ENCODE results near the gene SMAGP.
"Not testable (repeated sequence)": the region's sequence is repeated elsewhere in the genome, so short reads cannot be mapped to it uniquely, and the experiment has no call there.

SMAGP gene

GRCh38 chr12:51265024-51265423 lies 5.2 kb downstream of the SMAGP start:
- DNase-seq (ENCODE audit: low read depth in 1 of 2, low spot score in 1 of 2) = no peak

- DNase-seq (ENCODE audit: low read depth in 1 of 2, low spot score in 1 of 2) = no peak
These were observed 5.9 kb downstream of the SMAGP start for GRCh38 chr12:51264297-51264696.

GRCh38 chr12:51263341-51263740 lies 6.9 kb downstream of the SMAGP start:
- DNase-seq (ENCODE audit: low read depth in 1 of 2, low spot score in 1 of 2) = no peak

- DNase-seq (ENCODE audit: low read depth in 1 of 2, low spot score in 1 of 2) = no peak
These were observed 7.4 kb downstream of the SMAGP start for GRCh38 chr12:51262758-51263177.

- DNase-seq (ENCODE audit: low read depth in 1 of 2, low spot score in 1 of 2) = not testable (repeated sequence)
These were observed 10.6 kb downstream of the SMAGP start for GRCh38 chr12:51259600-51259999.

GRCh38 chr12:51254536-51254935 lies 15.7 kb downstream of the SMAGP start:
- DNase-seq (ENCODE audit: low read depth in 1 of 2, low spot score in 1 of 2) = no peak

GRCh38 chr12:51253276-51253675 lies 16.9 kb downstream of the SMAGP start:
- no peak for DNase-seq (ENCODE audit: low read depth in 1 of 2, low spot score in 1 of 2)

- no peak for DNase-seq (ENCODE audit: low read depth in 1 of 2, low spot score in 1 of 2)
These were observed 22.6 kb downstream of the SMAGP start for GRCh38 chr12:51247523-51248206.

- DNase-seq (ENCODE audit: low read depth in 1 of 2, low spot score in 1 of 2) = no peak
These were observed 23.9 kb downstream of the SMAGP start for GRCh38 chr12:51246254-51246853.

GRCh38 chr12:51245476-51246253 lies 24.6 kb downstream of the SMAGP start:
- no peak for DNase-seq (ENCODE audit: low read depth in 1 of 2, low spot score in 1 of 2)

GRCh38 chr12:51244269-51244668 lies 25.9 kb downstream of the SMAGP start:
- no peak for DNase-seq (ENCODE audit: low read depth in 1 of 2, low spot score in 1 of 2)

GRCh38 chr12:51242876-51243275 lies 27.3 kb downstream of the SMAGP start:
- DNase-seq (ENCODE audit: low read depth in 1 of 2, low spot score in 1 of 2) = no peak

- no peak for DNase-seq (ENCODE audit: low read depth in 1 of 2, low spot score in 1 of 2)
These were observed 28.1 kb downstream of the SMAGP start for GRCh38 chr12:51242120-51242519.

- DNase-seq (ENCODE audit: low read depth in 1 of 2, low spot score in 1 of 2) = no peak
These were observed 29.2 kb downstream of the SMAGP start for GRCh38 chr12:51240971-51241370.

GRCh38 chr12:51238510-51239334 lies 31.5 kb downstream of the SMAGP start, which contains the start of gene DAZAP2:
Gene DAZAP2 (plus strand): TSS chr12:51238826. CDS start chr12:51238908, 82 bp downstream.
- DNase-seq (ENCODE audit: low read depth in 1 of 2, low spot score in 1 of 2) = peak; percentile 88 to 92

GRCh38 chr12:51238037-51238509 lies 32.1 kb downstream of the SMAGP start:
- no peak for DNase-seq (ENCODE audit: low read depth in 1 of 2, low spot score in 1 of 2)

- DNase-seq (ENCODE audit: low read depth in 1 of 2, low spot score in 1 of 2) = no peak
These were observed 35.7 kb downstream of the SMAGP start for GRCh38 chr12:51234530-51234929.

GRCh38 chr12:51232642-51233041 lies 37.6 kb downstream of the SMAGP start:
- no peak for DNase-seq (ENCODE audit: low read depth in 1 of 2, low spot score in 1 of 2)

- no peak for DNase-seq (ENCODE audit: low read depth in 1 of 2, low spot score in 1 of 2)
These were observed 41.0 kb downstream of the SMAGP start for GRCh38 chr12:51229116-51229809.

- DNase-seq (ENCODE audit: low read depth in 1 of 2, low spot score in 1 of 2) = no peak
These were observed 42.3 kb downstream of the SMAGP start for GRCh38 chr12:51227962-51228361.

All from activated T-helper 1 cell treated with anti-CD3 and anti-CD28 coated beads, Interleukin-2, amount 50 U/mL, for 16 hours (primary cell).